Smooth muscle cell (in vitro differentiated cells): ENCODE measurements around the gene RAB18. TPM values are rescaled to one million over a fixed set of nuclear protein-coding genes. Genes with fewer than 3 reads are reported as not detected.
"Not testable (repeated sequence)": the region's sequence is repeated elsewhere in the genome, so short reads cannot be mapped to it uniquely, and the experiment has no call there.

Experiments used
- DNase-seq: peaks from one replicate; lab custom pipeline; 2025; ENCODE audit not compliant: unreplicated experiment; lab: John Stamatoyannopoulos, UW
- H2AFZ ChIP-seq: fragments of 200-600 bp; sonication (generic); 2 replicates; pipeline ENCODE4 v1.6.0; 2016; ENCODE audit warnings: antibody characterized with exemption, low read depth, mild to moderate bottlenecking
- H3F3A ChIP-seq: fragments of 200-600 bp; sonication (generic); 2 replicates; pipeline ENCODE4 v1.6.0; 2017; ENCODE audit warnings: antibody characterized with exemption, low read depth
- H3K27ac ChIP-seq: fragments of 200-600 bp; sonication (generic); 2 replicates; pipeline ENCODE4 v1.5.1; 2016; ENCODE audit warnings: low read depth, mild to moderate bottlenecking
- H3K27me3 ChIP-seq: fragments of 200-600 bp; sonication (generic); 2 replicates; pipeline ENCODE4 v1.6.1; 2016; ENCODE audit warnings: low read depth, mild to moderate bottlenecking
- H3K36me3 ChIP-seq: fragments of 200-600 bp; sonication (generic); 2 replicates; pipeline ENCODE4 v1.5.1; 2016; ENCODE audit warnings: low read depth
- H3K4me1 ChIP-seq: fragments of 200-600 bp; sonication (generic); 2 replicates; pipeline ENCODE4 v1.5.1; 2016; ENCODE audit warnings: low read depth
- H3K4me2 ChIP-seq: fragments of 200-600 bp; sonication (generic); 2 replicates; pipeline ENCODE4 v1.6.0; 2016; ENCODE audit warnings: mild to moderate bottlenecking
- H3K4me3 ChIP-seq: fragments of 200-600 bp; sonication (generic); 2 replicates; pipeline ENCODE4 v1.5.1; 2016; ENCODE audit warnings: mild to moderate bottlenecking
- H3K79me2 ChIP-seq: fragments of 200-600 bp; sonication (generic); 2 replicates; pipeline ENCODE4 v1.6.0; 2016; ENCODE audit warnings: low read depth, mild to moderate bottlenecking
- H3K9ac ChIP-seq: fragments of 200-600 bp; sonication (generic); 2 replicates; pipeline ENCODE4 v1.6.0; 2016; ENCODE audit warnings: low read depth
- H3K9me3 ChIP-seq: fragments of 200-600 bp; sonication (generic); replicated peaks from 2 replicates; pipeline ENCODE4 v1.5.1; 2016; ENCODE audit warnings: low read depth
- H4K20me1 ChIP-seq: fragments of 200-600 bp; sonication (generic); 2 replicates; pipeline ENCODE4 v1.6.0; 2016; ENCODE audit warnings: low read depth
- WGBS: methylation state at CpG from one replicate; pipeline ENCODE4 v1.1.7; 2016; ENCODE audit warnings: low lambda C conversion rate; 5-methylcytosine and 5-hydroxymethylcytosine counted together
- polyA plus RNA-seq: library from polyadenylated mRNA; unstranded; fragments of >200 nt; fragmentation: Nextera tagmentation; extraction: Ambion mirVana; gene quantifications from 2 replicates; pipeline ENCODE4 v1.2.1, GENCODE V29; 2016
- total RNA-seq: library from RNA; depleted of rRNA; stranded (reverse); fragments of >200 nt; gene quantifications from 2 replicates; pipeline ENCODE4 v1.2.3, GENCODE V29; 2014
- TF ChIP-seq, protein P1 (sequence below): fragments of 200-600 bp; sonication (generic); IDR thresholded peaks from 2 replicates; pipeline ENCODE4 v1.5.1; 2017; ENCODE audit warnings: borderline replicate concordance, mild to moderate bottlenecking, antibody characterized with exemption; ENCODE audit not compliant: insufficient read depth, poor library complexity, severe bottlenecking

Gene RAB18
- total and polyA plus RNA-seq, 2 experiments from 2014 or later, result 64.1 to 122 TPM

DNA sequence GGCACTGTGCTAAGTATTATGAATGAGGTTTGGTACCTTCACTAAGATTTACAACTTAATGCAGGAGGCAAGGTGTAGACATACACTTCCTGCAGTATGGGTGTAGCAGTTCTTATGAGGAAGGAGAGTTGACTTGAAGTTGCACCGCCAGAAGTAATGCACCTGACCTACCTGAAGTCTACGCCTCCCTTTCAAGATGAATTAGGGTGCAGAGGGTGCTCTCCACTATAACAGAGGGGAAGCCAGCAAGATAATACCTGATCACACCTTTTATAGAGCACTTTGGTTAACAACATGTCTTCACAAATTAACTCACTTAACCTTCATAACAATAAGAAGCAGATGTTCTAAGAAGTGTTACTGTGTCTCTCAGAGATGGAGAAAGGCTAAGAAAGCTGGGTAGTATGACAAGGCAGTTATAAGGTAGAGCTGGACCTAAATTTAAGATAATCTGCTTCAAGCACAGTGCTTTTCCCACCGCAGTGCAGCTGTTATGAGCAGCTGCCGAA lies 552 bp upstream of the RAB18 start:
- Histone ChIP-seq H2AFZ (peak overlapping the region; percentile 93), H3K9ac (peak overlapping the region; percentile 28), H3K27me3 (no peaks in the 10 kb centered on the region), H3K4me2 (peak overlapping the region; percentile 87), H3K4me3 (peak overlapping the region; percentile 91), H3K9me3 (no peaks in the 10 kb centered on the region), H4K20me1 (peaks cover 32% of the 10 kb centered on the region), H3K4me1 (peaks cover 14% of the 10 kb centered on the region), H3K79me2 (peaks cover 44% of the 10 kb centered on the region), H3K27ac (peak overlapping the region; percentile 51), H3F3A (no peaks in the 10 kb centered on the region), H3K36me3 (no peaks in the 10 kb centered on the region)
- 44% methylated on average over 4 of the region's 4 CpGs for WGBS
- no peak for DNase-seq
- TF ChIP-seq, protein P1, sequence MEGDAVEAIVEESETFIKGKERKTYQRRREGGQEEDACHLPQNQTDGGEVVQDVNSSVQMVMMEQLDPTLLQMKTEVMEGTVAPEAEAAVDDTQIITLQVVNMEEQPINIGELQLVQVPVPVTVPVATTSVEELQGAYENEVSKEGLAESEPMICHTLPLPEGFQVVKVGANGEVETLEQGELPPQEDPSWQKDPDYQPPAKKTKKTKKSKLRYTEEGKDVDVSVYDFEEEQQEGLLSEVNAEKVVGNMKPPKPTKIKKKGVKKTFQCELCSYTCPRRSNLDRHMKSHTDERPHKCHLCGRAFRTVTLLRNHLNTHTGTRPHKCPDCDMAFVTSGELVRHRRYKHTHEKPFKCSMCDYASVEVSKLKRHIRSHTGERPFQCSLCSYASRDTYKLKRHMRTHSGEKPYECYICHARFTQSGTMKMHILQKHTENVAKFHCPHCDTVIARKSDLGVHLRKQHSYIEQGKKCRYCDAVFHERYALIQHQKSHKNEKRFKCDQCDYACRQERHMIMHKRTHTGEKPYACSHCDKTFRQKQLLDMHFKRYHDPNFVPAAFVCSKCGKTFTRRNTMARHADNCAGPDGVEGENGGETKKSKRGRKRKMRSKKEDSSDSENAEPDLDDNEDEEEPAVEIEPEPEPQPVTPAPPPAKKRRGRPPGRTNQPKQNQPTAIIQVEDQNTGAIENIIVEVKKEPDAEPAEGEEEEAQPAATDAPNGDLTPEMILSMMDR, result no peak

DNA sequence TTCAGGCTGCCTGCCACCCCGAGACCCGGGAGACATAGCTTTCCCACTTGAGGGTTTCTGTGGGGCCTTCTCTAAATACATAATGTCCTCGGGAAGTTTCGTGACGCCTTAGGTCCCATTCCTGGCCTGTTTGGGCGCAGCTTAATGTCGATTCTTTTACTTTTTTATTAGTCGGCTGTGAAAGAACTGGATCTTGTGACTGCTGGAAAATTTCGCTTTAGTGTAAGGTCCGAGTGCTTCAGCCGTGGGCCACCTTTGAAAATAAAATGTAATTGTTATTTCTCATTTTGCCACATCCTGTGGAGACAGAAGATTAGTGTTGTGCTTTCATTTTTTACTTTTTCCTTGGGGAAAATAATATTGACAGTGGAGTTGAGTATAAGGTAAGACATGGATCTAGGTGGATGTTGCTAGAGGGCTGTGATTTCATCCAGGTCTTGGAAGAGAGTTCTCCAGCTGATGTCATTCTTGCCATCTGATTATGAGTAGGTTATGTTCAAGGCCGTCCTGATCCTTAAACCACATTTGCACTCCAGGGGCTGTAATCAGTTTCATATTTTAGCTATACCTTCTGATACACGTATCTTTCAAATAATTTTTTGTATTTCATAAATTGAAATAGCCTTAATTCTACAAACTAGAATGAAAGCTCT lies 830 bp downstream of the RAB18 start:
- H3K36me3 ChIP-seq, result no peaks in the 10 kb centered on the region
- H4K20me1 ChIP-seq, result peaks cover 46% of the 10 kb centered on the region
- H3K4me2 ChIP-seq, result peak overlapping the region; percentile 98
- H3K27ac ChIP-seq, result peak overlapping the region; percentile 96
- TF ChIP-seq, protein P1, result no peak
- peak overlapping the region; percentile 91 for H3K4me3 ChIP-seq
- no peak for DNase-seq
- H3K79me2 ChIP-seq, result peaks cover 58% of the 10 kb centered on the region
- H3K4me1 ChIP-seq, result peaks cover 14% of the 10 kb centered on the region
- H3K9me3 ChIP-seq, result no peaks in the 10 kb centered on the region
- WGBS, result 7% methylated on average over 13 of the region's 13 CpGs
- peak overlapping the region; percentile 68 for H2AFZ ChIP-seq
- H3F3A ChIP-seq, result no peaks in the 10 kb centered on the region
- H3K27me3 ChIP-seq, result no peaks in the 10 kb centered on the region
- peak overlapping the region; percentile 97 for H3K9ac ChIP-seq

DNA sequence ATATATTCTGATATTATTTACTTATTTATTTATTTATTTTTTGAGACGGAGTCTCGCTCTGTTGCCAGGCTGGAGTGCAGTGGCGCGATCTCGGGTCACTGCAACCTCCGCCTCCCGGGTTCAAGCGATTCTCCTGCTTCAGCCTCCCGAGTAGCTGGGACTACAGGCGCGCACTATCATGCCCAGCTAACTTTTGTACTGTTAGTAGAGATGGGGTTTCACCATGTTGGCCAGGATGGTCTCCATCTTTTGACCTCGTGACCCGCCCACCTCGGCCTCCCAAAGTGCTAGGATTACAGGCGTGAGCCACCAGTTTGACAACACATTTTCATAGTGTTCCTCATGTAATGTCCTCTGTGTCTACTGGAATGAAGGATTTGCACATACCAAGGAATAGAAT lies 1.4 kb downstream of the RAB18 start:
- peak overlapping the region; percentile 91 for H3K4me3 ChIP-seq
- not testable (repeated sequence) for H3K27me3 ChIP-seq, H3K9me3 ChIP-seq, H3F3A ChIP-seq, H3K36me3 ChIP-seq, DNase-seq, H2AFZ ChIP-seq
- peaks cover 64% of the 10 kb centered on the region for H3K79me2 ChIP-seq
- WGBS, result 95% methylated on average over 15 of the region's 15 CpGs
- peak overlapping the region; percentile 98 for H3K4me2 ChIP-seq
- peak overlapping the region; percentile 96 for H3K27ac ChIP-seq
- H3K9ac ChIP-seq, result peak overlapping the region; percentile 97
- H4K20me1 ChIP-seq, result peaks cover 52% of the 10 kb centered on the region
- peaks cover 14% of the 10 kb centered on the region for H3K4me1 ChIP-seq

DNA sequence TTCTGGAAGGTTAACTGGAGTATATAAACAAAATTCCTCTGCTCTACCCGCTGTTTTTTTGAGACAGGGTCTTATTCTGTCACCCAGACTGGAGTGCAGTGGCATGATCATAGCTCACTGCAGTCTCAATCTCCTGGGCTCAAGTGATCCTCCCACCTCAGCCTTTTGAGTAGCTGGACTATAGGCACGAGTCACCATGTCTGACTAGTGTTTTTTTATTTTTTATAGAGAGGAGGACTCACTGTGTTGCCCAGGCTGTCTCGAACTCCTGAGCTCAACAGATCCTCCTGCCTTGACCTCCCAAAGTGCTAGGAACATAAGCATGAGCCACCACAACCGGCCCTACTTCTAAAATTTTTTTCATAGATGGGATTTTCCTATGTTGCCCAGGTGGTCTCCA lies 2.2 kb downstream of the RAB18 start:
- H3K9ac ChIP-seq, result peak overlapping the region; percentile 97
- peak overlapping the region; percentile 98 for H3K4me2 ChIP-seq
- peaks cover 14% of the 10 kb centered on the region for H3K4me1 ChIP-seq
- no peaks in the 10 kb centered on the region for H3K36me3 ChIP-seq
- H3F3A ChIP-seq, result no peaks in the 10 kb centered on the region
- TF ChIP-seq, protein P1, result no peak
- no peak overlapping the region for H2AFZ ChIP-seq
- H3K27me3 ChIP-seq, result no peaks in the 10 kb centered on the region
- no peaks in the 10 kb centered on the region for H3K9me3 ChIP-seq
- peak overlapping the region; percentile 91 for H3K4me3 ChIP-seq
- H3K79me2 ChIP-seq, result peaks cover 72% of the 10 kb centered on the region
- peak overlapping the region; percentile 96 for H3K27ac ChIP-seq
- H4K20me1 ChIP-seq, result peaks cover 60% of the 10 kb centered on the region
- DNase-seq, result no peak
- WGBS, result 72% methylated on average over 4 of the region's 4 CpGs
